ENCODE data around the gene SUB1.

GRCh38 chr5:32542216-32543059 is 42.9 kb upstream of the SUB1 start:
- TF ChIP-seq CTCF (IDR thresholded peaks at IDR 0.05) (no peak), TCF7L2 (IDR thresholded peaks at IDR 0.05; ENCODE audit: low read depth, low read length) (no peak), POLR2AphosphoS5 (IDR thresholded peaks at IDR 0.05; ENCODE audit: low read depth, low read length) (no peak)
